Astrocyte of the cerebellum (primary cell): ENCODE results near the gene NCK2.

Experiments
- DNase-seq: peaks from one replicate; pipeline ENCODE4 v3.0.0-alpha.2; 2011; ENCODE audit warnings: low read depth
- H3K4me3 ChIP-seq: 2 replicates; pipeline ENCODE4 v1.5.1; 2011; ENCODE audit warnings: mild to moderate bottlenecking, low read depth, low read length, moderate library complexity
- CTCF ChIP-seq: IDR thresholded peaks from 2 replicates; pipeline ENCODE4 v1.5.1; 2012; ENCODE audit warnings: low read length, low read depth, moderate library complexity, mild to moderate bottlenecking; ENCODE audit errors: missing control alignments
- in situ Hi-C: cut with HindIII; loops from 2 replicates; pipeline ENCODE4 v1.10.0; 2017; ENCODE audit warnings: low sequenced_read_pairs

NCK2 gene

GRCh38 chr2:105803773-105804172 lies 59.1 kb downstream of the NCK2 start:
- H3K4me3 ChIP-seq: no peak overlapping the region
- in situ Hi-C loops: no loop called here
- no peak for DNase-seq
- no peak for TF ChIP-seq CTCF

GRCh38 chr2:105804266-105804665 lies 59.6 kb downstream of the NCK2 start:
- no peak for TF ChIP-seq CTCF
- DNase-seq: peak; percentile 74
- no peak overlapping the region for H3K4me3 ChIP-seq
- in situ Hi-C loops: no loop called here

- TF ChIP-seq CTCF: no peak
- no peak for DNase-seq
- H3K4me3 ChIP-seq: no peak overlapping the region
- in situ Hi-C loops: no loop called here
Observed at GRCh38 chr2:105806996-105807395, 62.3 kb downstream of the NCK2 start.

GRCh38 chr2:105808423-105809096 lies 63.8 kb downstream of the NCK2 start:
- no peak for TF ChIP-seq CTCF
- no peak overlapping the region for H3K4me3 ChIP-seq
- DNase-seq: no peak
- in situ Hi-C loops: no loop called here

GRCh38 chr2:105809097-105809473 lies 64.4 kb downstream of the NCK2 start:
- DNase-seq: no peak
- no peak overlapping the region for H3K4me3 ChIP-seq
- in situ Hi-C loops: no loop called here
- TF ChIP-seq CTCF: no peak

- no peak for DNase-seq
- no peak overlapping the region for H3K4me3 ChIP-seq
- TF ChIP-seq CTCF: no peak
- in situ Hi-C loops: no loop called here
Observed at GRCh38 chr2:105809723-105810122, 65.0 kb downstream of the NCK2 start.
